Neural progenitor cell (in vitro differentiated cells): ENCODE data around the gene TRIP13. TPM values are rescaled to one million over a fixed set of nuclear protein-coding genes. Genes with fewer than 3 reads are reported as not detected.

Source experiments
- DNase-seq: peaks from one replicate; pipeline ENCODE4 v3.0.0-alpha.2; 2016; ENCODE audit warnings: low spot score
- H2AFZ ChIP-seq: fragments of 200-600 bp; sonication (generic); replicated peaks from 2 replicates; pipeline ENCODE4 v1.6.1; 2016; ENCODE audit warnings: antibody characterized with exemption
- H3F3A ChIP-seq: fragments of 200-600 bp; sonication (generic); 2 replicates; pipeline ENCODE4 v1.6.1; 2016; ENCODE audit warnings: antibody characterized with exemption, low read depth
- H3K27ac ChIP-seq: fragments of 200-600 bp; sonication (generic); 2 replicates; pipeline ENCODE4 v1.5.1; 2016; ENCODE audit warnings: mild to moderate bottlenecking
- H3K27me3 ChIP-seq: fragments of 200-600 bp; sonication (generic); 2 replicates; pipeline ENCODE4 v1.6.1; 2016; ENCODE audit warnings: mild to moderate bottlenecking, moderate library complexity
- H3K36me3 ChIP-seq: fragments of 200-600 bp; sonication (generic); 2 replicates; pipeline ENCODE4 v1.5.1; 2016
- H3K4me1 ChIP-seq: fragments of 200-600 bp; sonication (generic); 2 replicates; pipeline ENCODE4 v1.6.1; 2016; ENCODE audit warnings: mixed run types
- H3K4me2 ChIP-seq: fragments of 200-600 bp; sonication (generic); 2 replicates; pipeline ENCODE4 v1.6.1; 2016
- H3K4me3 ChIP-seq: fragments of 200-600 bp; sonication (generic); 2 replicates; pipeline ENCODE4 v1.5.1; 2016
- H3K79me2 ChIP-seq: fragments of 200-600 bp; sonication (generic); 2 replicates; pipeline ENCODE4 v1.6.1; 2016; ENCODE audit warnings: low read depth
- H3K9ac ChIP-seq: fragments of 200-600 bp; sonication (generic); 2 replicates; pipeline ENCODE4 v1.6.1; 2016
- H3K9me3 ChIP-seq: fragments of 200-600 bp; sonication (generic); 2 replicates; pipeline ENCODE4 v1.5.1; 2016; ENCODE audit warnings: low read depth
- H4K20me1 ChIP-seq: fragments of 200-600 bp; sonication (generic); 2 replicates; pipeline ENCODE4 v1.6.1; 2016; ENCODE audit warnings: low read depth
- H3K27ac Mint-ChIP-seq: 3 replicates; pipeline ENCODE4 v1.8.0; 2021; ENCODE audit warnings: mixed read lengths
- H3K27me3 Mint-ChIP-seq: 2 replicates; pipeline ENCODE4 v1.8.0; 2022; ENCODE audit warnings: low read depth, mild to moderate bottlenecking, inconsistent platforms, moderate library complexity, mixed read lengths; ENCODE audit not compliant: insufficient read depth
- H3K36me3 Mint-ChIP-seq: 3 replicates; pipeline ENCODE4 v1.8.0; 2021; ENCODE audit warnings: mixed read lengths
- H3K4me1 Mint-ChIP-seq: 3 replicates; pipeline ENCODE4 v1.8.0; 2021; ENCODE audit warnings: mixed read lengths
- H3K4me3 Mint-ChIP-seq: 3 replicates; pipeline ENCODE4 v1.8.0; 2021; ENCODE audit warnings: mild to moderate bottlenecking, moderate library complexity, mixed read lengths
- H3K9me3 Mint-ChIP-seq: 3 replicates; pipeline ENCODE4 v1.8.0; 2020; ENCODE audit warnings: mixed read lengths
- CTCF ChIP-seq: fragments of 200-600 bp; sonication (generic); IDR thresholded peaks from 2 replicates; pipeline ENCODE4 v1.5.1; 2017; ENCODE audit warnings: antibody characterized with exemption, mild to moderate bottlenecking
- EZH2 ChIP-seq: fragments of 200-600 bp; sonication (generic); IDR thresholded peaks from 2 replicates; pipeline ENCODE4 v1.6.1; 2017; ENCODE audit warnings: antibody characterized with exemption, mild to moderate bottlenecking, moderate library complexity
- EZH2phosphoT487 ChIP-seq: fragments of 200-600 bp; sonication (generic); IDR thresholded peaks from 2 replicates; pipeline ENCODE4 v1.6.1; 2017; ENCODE audit warnings: antibody characterized with exemption
- total RNA-seq: library from RNA; depleted of rRNA; stranded (reverse); fragments of >200 nt; gene quantifications from 2 replicates; pipeline ENCODE4 v1.2.3, GENCODE V29; 2015; ENCODE audit warnings: low replicate concordance

Gene TRIP13
- total RNA-seq, 1 donor from 2014 or later, result 32.3 TPM

GRCh38 chr5:867300-867870, 25.3 kb upstream of the TRIP13 start:
- no peaks in the 10 kb centered on the region for H3K4me1 ChIP-seq
- no peaks in the 10 kb centered on the region for H3F3A ChIP-seq
- no peak overlapping the region for H3K27ac ChIP-seq
- H3K4me2 ChIP-seq, result no peak overlapping the region
- Mint-ChIP-seq H3K4me3 (no peak overlapping the region), H3K36me3 (peaks cover 30% of the 10 kb centered on the region), H3K27me3 (no peaks in the 10 kb centered on the region), H3K27ac (no peak overlapping the region), H3K4me1 (no peaks in the 10 kb centered on the region), H3K9me3 (no peaks in the 10 kb centered on the region)
- H3K9me3 ChIP-seq, result no peaks in the 10 kb centered on the region
- H3K9ac ChIP-seq, result no peak overlapping the region
- no peaks in the 10 kb centered on the region for H3K79me2 ChIP-seq
- no peak overlapping the region for H3K4me3 ChIP-seq
- no peak for TF ChIP-seq EZH2
- no peak for TF ChIP-seq EZH2phosphoT487
- no peak for TF ChIP-seq CTCF
- H4K20me1 ChIP-seq, result peaks cover 5% of the 10 kb centered on the region
- no peak for DNase-seq
- no peaks in the 10 kb centered on the region for H3K36me3 ChIP-seq
- H3K27me3 ChIP-seq, result no peaks in the 10 kb centered on the region
- H2AFZ ChIP-seq, result no peak overlapping the region

- Histone ChIP-seq H3K79me2 (no peaks in the 10 kb centered on the region), H2AFZ (no peak overlapping the region), H3K9me3 (no peaks in the 10 kb centered on the region), H3K36me3 (no peaks in the 10 kb centered on the region), H4K20me1 (peaks cover 8% of the 10 kb centered on the region), H3K9ac (no peak overlapping the region), H3K4me2 (no peak overlapping the region), H3K4me3 (no peak overlapping the region), H3K27me3 (no peaks in the 10 kb centered on the region), H3K4me1 (no peaks in the 10 kb centered on the region), H3K27ac (no peak overlapping the region), H3F3A (no peaks in the 10 kb centered on the region)
- no peak overlapping the region for H3K27ac Mint-ChIP-seq
- H3K27me3 Mint-ChIP-seq, result peaks cover 2% of the 10 kb centered on the region
- H3K4me1 Mint-ChIP-seq, result no peaks in the 10 kb centered on the region
- H3K36me3 Mint-ChIP-seq, result peaks cover 31% of the 10 kb centered on the region
- DNase-seq, result no peak
- TF ChIP-seq EZH2phosphoT487, result no peak
- no peak for TF ChIP-seq CTCF
- no peak for TF ChIP-seq EZH2
- H3K9me3 Mint-ChIP-seq, result no peaks in the 10 kb centered on the region
- no peak overlapping the region for H3K4me3 Mint-ChIP-seq
These were observed 24.1 kb upstream of the TRIP13 start for GRCh38 chr5:868428-869135.

- TF ChIP-seq EZH2, result no peak
- Histone ChIP-seq H3K4me3 (no peak overlapping the region), H4K20me1 (peaks cover 10% of the 10 kb centered on the region), H3K27me3 (no peaks in the 10 kb centered on the region), H3K9me3 (no peaks in the 10 kb centered on the region), H3K4me2 (no peak overlapping the region), H3K36me3 (no peaks in the 10 kb centered on the region), H3K9ac (no peak overlapping the region), H3K4me1 (no peaks in the 10 kb centered on the region), H3F3A (no peaks in the 10 kb centered on the region), H3K79me2 (no peaks in the 10 kb centered on the region), H3K27ac (no peak overlapping the region), H2AFZ (no peak overlapping the region)
- peaks cover 36% of the 10 kb centered on the region for H3K36me3 Mint-ChIP-seq
- no peaks in the 10 kb centered on the region for H3K9me3 Mint-ChIP-seq
- no peak for DNase-seq
- H3K27me3 Mint-ChIP-seq, result peaks cover 4% of the 10 kb centered on the region
- H3K4me1 Mint-ChIP-seq, result no peaks in the 10 kb centered on the region
- no peak overlapping the region for H3K27ac Mint-ChIP-seq
- H3K4me3 Mint-ChIP-seq, result no peak overlapping the region
These were observed 21.7 kb upstream of the TRIP13 start for GRCh38 chr5:870956-871355.
